Skeletal muscle satellite cell (primary cell): Measurements from ENCODE around the gene ABCA2.

ENCODE experiments used
- H3K27me3 ChIP-seq: 2 replicates; pipeline ENCODE4 v1.7.0; 2013; ENCODE audit warnings: low read length; ENCODE audit not compliant: control insufficient read depth, insufficient read depth
- H3K36me3 ChIP-seq: 2 replicates; pipeline ENCODE4 v1.7.0; 2013; ENCODE audit warnings: mild to moderate bottlenecking, control low read depth, low read length; ENCODE audit not compliant: insufficient read depth
- H3K4me1 ChIP-seq: 2 replicates; pipeline ENCODE4 v1.7.0; 2013; ENCODE audit warnings: low read length; ENCODE audit not compliant: control insufficient read depth, insufficient read depth
- H3K4me2 ChIP-seq: 2 replicates; pipeline ENCODE4 v1.7.0; 2013; ENCODE audit warnings: mild to moderate bottlenecking, low read length
- H3K4me3 ChIP-seq: 2 replicates; pipeline ENCODE4 v1.7.0; 2013; ENCODE audit warnings: low read length
- H3K9ac ChIP-seq: 2 replicates; pipeline ENCODE4 v1.7.0; 2013; ENCODE audit warnings: mild to moderate bottlenecking, low read depth, low read length, moderate library complexity
- H3K9me3 ChIP-seq: replicated peaks from 2 replicates; pipeline ENCODE4 v1.7.0; 2013; ENCODE audit warnings: mild to moderate bottlenecking, control low read depth, low read length

ABCA2 gene

DNA sequence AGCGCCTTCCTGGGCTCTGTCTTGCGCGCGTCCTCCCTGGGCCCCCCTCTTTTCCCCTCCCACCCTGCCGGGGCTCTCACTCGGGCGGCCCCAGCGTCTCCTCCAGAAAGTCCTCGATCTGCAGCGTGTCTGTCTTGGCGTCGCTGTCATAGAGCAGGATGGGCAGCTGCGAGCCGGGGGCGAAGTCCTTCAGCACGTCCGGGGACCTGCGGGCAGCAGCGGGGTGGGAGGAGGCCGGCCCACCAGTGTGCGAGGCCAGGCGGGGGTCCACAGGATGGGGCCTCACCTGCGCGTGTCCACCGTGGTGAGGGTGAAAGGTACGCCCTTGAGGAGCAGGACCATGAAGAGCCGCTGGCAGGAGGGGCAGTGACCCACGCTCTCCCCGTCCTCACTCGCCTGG, 32.7 kb downstream of the ABCA2 start:
- Histone ChIP-seq H3K4me1 (peaks cover 59% of the 10 kb centered on the region), H3K36me3 (no peaks in the 10 kb centered on the region), H3K27me3 (no peaks in the 10 kb centered on the region), H3K4me2 (peak overlapping the region; percentile 80), H3K9me3 (no peaks in the 10 kb centered on the region), H3K4me3 (no peak overlapping the region), H3K9ac (no peak overlapping the region)

- Histone ChIP-seq H3K36me3 (no peaks in the 10 kb centered on the region), H3K4me2 (peak overlapping the region; percentile 80), H3K4me1 (peaks cover 53% of the 10 kb centered on the region), H3K4me3 (no peak overlapping the region), H3K27me3 (no peaks in the 10 kb centered on the region), H3K9me3 (no peaks in the 10 kb centered on the region), H3K9ac (no peak overlapping the region)
These were observed 33.2 kb downstream of the ABCA2 start for GRCh38 chr9:136994888-136995230.

DNA sequence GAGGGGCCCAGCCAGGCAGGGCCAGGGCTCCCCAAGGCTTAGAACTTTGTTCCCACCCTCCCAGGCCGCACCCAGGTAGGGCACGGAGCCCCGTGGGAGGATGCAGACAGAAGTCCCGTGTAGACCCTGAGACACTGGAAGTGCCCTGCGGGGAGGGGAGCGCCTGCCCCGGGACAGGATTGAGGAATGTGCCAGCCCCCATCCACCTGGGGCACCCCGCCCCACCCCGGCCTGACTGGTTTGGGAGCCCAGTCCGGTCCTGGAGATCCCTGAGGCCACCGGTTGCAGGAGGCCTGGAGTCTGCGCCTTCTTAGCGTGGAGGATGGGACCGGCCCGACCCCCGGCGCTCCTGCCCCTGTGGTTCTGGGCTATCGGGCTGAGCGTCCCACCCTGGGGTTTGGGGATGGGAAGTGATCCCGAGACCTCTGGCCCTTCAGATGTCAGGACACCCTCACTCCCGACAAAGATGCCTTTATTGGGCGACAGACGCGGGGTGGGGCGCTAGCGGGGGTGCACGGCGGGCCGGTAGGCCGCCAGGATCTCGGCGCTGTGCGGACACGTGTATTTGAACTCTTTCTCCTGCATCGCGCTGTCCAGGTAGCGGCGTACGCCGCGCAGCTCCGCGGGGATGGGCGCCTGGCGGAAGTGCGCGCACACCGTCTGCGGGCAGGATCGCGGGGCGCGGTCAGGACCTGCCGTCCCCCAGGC, 33.7 kb downstream of the ABCA2 start:
- H3K4me2 ChIP-seq, result peak overlapping the region; percentile 92

DNA sequence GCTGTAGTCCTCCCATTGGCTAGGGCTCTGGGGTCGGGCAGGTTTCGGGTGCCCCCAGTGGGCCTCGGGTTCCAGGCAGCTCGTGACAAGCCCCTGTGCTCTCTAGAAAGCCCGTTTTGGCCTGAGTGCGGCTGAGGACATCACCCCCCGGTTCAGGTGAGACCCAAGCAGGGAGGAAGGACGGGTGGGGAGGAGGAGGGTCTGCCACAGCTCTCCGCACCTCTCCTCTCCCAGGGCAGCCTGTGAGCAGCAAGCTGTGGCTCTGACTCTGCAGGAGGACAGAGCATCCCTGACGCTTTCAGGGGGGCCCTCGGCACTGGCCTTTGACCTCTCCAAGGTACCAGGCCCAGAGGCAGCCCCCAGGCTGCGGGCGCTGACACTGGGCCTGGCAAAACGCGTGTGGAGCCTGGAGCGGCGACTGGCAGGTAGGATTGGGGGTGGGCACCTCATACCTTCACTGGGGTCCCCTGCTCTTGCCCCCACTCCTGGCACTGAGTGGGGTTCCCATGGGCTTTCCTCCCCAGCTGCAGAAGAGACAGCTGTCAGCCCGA, 35.1 kb downstream of the ABCA2 start:
- H3K36me3 ChIP-seq, result no peaks in the 10 kb centered on the region
- peak overlapping the region; percentile 88 for H3K4me3 ChIP-seq
- H3K4me1 ChIP-seq, result peaks cover 47% of the 10 kb centered on the region
- H3K9me3 ChIP-seq, result no peaks in the 10 kb centered on the region
- no peaks in the 10 kb centered on the region for H3K27me3 ChIP-seq
- H3K4me2 ChIP-seq, result peak overlapping the region; percentile 92
- H3K9ac ChIP-seq, result peak overlapping the region; percentile 78

More for the DNA sequence above, 33.7 kb downstream of the ABCA2 start:
- H3K9me3 ChIP-seq, result no peaks in the 10 kb centered on the region
- no peak overlapping the region for H3K9ac ChIP-seq
- no peaks in the 10 kb centered on the region for H3K27me3 ChIP-seq
- H3K4me1 ChIP-seq, result peaks cover 52% of the 10 kb centered on the region
- no peaks in the 10 kb centered on the region for H3K36me3 ChIP-seq
- H3K4me3 ChIP-seq, result no peak overlapping the region

DNA sequence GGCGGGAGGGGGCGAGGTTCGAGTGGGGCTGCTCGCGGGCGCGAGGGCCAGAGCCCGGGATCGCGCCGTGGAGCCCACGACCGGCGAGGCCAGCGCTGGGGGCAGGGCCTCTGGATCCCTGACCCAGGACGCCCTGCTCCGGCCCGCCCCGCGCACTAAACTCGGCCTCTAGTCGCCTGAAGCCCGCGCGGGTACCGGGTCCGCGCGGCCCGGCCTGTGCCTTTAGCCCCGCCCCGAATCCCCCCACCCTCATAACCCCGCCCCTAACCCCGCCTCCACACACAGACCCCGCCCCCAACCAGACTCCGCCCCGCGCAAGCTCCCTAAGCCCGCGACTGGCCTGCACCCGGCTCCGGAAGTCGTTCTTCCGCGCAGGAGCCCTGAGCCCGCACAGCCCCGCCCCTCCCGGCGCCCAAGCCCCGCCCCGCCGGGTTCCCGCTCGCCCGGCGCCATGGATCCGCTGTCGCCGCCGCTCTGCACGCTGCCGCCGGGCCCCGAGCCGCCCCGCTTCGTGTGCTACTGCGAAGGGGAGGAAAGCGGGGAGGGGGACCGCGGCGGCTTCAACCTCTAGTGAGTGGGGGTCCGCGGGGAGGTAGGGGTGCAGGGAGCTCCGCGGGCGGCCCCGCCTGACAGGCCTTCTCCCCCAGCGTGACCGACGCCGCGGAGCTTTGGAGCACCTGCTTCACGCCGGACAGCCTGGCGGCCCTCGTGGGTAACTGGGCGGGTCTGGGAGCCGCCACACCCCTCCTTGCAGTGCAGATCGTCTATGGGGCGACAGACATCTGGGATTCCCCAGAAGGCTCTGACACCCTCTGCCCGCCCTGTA, 35.8 kb downstream of the ABCA2 start, which contains the start of gene PAXX:
Gene PAXX, plus strand, starts transcription at position 430 of the 826 bp plus-strand sequence. Its CDS starts 22 bp downstream, at position 452.
- H3K27me3 ChIP-seq, result no peaks in the 10 kb centered on the region
- H3K9ac ChIP-seq, result peak within 1 kb of the TSS; percentile 78
- no peaks in the 10 kb centered on the region for H3K36me3 ChIP-seq
- peak within 1 kb of the TSS; percentile 92 for H3K4me2 ChIP-seq
- H3K4me3 ChIP-seq, result peak within 1 kb of the TSS; percentile 88
- H3K4me1 ChIP-seq, result peaks cover 40% of the 10 kb centered on the region
- H3K9me3 ChIP-seq, result no peaks in the 10 kb centered on the region

GRCh38 chr9:136990242-136990911, 37.7 kb downstream of the ABCA2 start:
- Histone ChIP-seq H3K4me1 (peaks cover 22% of the 10 kb centered on the region), H3K9me3 (no peaks in the 10 kb centered on the region), H3K9ac (no peak overlapping the region), H3K4me2 (no peak overlapping the region), H3K27me3 (no peaks in the 10 kb centered on the region), H3K36me3 (no peaks in the 10 kb centered on the region), H3K4me3 (no peak overlapping the region)

DNA sequence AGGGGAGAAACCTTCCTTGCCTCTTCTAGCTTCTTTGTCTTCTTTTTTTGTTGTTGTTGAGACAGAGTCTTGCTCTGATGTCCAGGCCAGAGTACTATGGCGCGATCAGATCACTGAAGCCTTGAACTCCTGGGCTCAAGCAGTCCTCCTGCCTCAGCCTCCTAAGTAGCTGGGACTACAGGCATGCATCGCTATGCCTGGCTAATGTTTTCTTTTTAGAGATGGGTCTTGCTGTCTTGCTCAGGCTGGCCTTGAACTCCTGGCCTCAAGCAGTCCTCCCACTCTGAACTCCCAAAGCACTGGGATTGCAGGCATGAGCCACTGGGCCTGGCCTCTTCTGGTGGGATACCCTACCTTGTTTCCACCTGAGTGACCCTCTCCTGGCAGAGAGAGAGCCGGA, 39.2 kb downstream of the ABCA2 start:
- Histone ChIP-seq H3K27me3 (peaks cover 14% of the 10 kb centered on the region), H3K36me3 (no peaks in the 10 kb centered on the region), H3K4me3 (no peak overlapping the region), H3K4me2 (no peak overlapping the region), H3K9ac (no peak overlapping the region), H3K9me3 (no peaks in the 10 kb centered on the region), H3K4me1 (peaks cover 12% of the 10 kb centered on the region)

DNA sequence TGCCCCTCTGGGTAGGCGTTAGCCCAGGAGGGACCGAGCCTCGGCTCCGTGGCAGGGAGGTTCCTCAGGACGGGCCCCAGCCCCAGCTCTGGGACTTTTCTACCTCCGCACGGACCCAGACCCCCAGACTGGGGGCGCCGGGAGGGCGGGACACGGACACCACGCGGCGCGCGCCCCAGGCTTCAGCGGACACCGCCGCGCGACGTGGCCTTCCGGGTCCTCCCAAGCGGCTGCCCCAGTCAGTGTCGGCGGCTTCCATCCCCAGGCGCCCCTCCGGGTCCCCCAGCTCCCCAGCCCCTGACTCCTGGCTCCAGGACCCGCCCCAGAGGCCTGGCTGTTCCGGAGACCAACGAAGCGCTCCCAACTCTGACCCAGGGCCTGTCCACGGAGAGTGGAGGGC, 42.2 kb downstream of the ABCA2 start:
- peaks cover 6% of the 10 kb centered on the region for H3K4me1 ChIP-seq
- H3K9me3 ChIP-seq, result no peaks in the 10 kb centered on the region
- no peak overlapping the region for H3K4me3 ChIP-seq
- peaks cover 20% of the 10 kb centered on the region for H3K27me3 ChIP-seq
- H3K9ac ChIP-seq, result no peak overlapping the region
- no peak overlapping the region for H3K4me2 ChIP-seq
- no peaks in the 10 kb centered on the region for H3K36me3 ChIP-seq

- Histone ChIP-seq H3K27me3 (peaks cover 20% of the 10 kb centered on the region), H3K4me3 (no peak overlapping the region), H3K4me1 (peaks cover 6% of the 10 kb centered on the region), H3K4me2 (no peak overlapping the region), H3K36me3 (no peaks in the 10 kb centered on the region), H3K9ac (no peak overlapping the region), H3K9me3 (no peaks in the 10 kb centered on the region)
These were observed 42.9 kb downstream of the ABCA2 start for GRCh38 chr9:136985027-136985602.

- peaks cover 20% of the 10 kb centered on the region for H3K27me3 ChIP-seq
- no peak overlapping the region for H3K4me3 ChIP-seq
- no peak overlapping the region for H3K9ac ChIP-seq
- H3K4me1 ChIP-seq, result peaks cover 6% of the 10 kb centered on the region
- H3K9me3 ChIP-seq, result no peaks in the 10 kb centered on the region
- no peaks in the 10 kb centered on the region for H3K36me3 ChIP-seq
- H3K4me2 ChIP-seq, result no peak overlapping the region
These were observed 43.5 kb downstream of the ABCA2 start for GRCh38 chr9:136984464-136985026.
